GM18858 (cell line): Measurements from ENCODE around the gene ANKRD65.
"Not testable (repeated sequence)": the region's sequence is repeated elsewhere in the genome, so short reads cannot be mapped to it uniquely, and the experiment has no call there.

Experiments used
- ATAC-seq: cut with Tn5 transposase; IDR thresholded peaks from one replicate; pipeline ENCODE4 v1.9.1; 2021; ENCODE audit not compliant: unreplicated experiment

ANKRD65 gene

DNA sequence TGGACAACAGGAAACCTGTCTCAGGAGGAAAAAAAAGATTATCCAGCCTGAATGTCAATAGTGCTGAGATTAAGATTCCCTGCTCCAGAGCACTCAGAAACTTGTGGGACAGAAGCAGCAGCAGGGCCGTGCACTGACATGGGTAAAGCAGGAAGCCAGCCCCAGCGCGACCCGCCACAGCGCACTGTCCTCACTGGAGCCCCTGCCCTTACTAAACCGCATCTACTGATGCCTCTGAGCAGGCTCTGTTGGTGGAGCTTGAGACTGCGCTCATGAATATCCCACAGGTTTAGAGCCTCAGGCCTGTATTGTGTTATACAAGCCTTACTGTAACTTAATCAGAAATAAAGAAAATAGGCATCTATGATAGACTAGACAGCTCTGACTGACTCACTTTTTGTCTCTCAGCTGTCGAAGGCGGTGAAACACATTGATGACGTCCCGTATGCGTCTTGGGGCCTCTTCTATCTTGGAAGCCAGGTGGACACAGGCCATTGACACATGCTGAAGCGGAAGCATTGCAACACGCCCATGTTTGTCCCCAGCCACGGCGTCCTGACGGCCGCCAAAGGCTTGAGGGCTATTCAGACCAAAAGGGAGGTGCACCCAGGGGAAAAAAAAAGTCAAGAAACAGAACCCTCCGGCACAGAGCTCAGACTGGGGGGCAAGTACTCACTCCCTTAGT, 23.1 kb downstream of the ANKRD65 start:
- ATAC-seq: no peak

DNA sequence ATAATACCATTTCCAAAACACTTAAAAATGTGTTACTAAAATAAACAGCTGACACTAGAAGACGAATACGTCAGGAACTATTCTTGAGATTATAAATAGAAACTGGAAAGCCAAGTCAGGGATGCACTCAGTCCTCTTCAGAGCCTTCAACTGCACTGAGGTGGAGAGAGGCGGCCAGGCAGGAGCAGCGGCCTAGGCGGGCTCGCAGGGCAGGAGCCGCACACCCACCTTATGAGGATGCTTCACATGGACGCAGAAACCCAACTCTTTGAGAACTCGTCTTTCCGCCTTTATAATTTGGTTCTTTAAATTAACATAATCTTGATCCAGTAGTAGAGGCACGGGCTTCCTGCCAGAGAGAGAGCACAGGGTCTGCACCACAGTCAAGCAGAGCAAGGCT, 25.9 kb downstream of the ANKRD65 start:
- ATAC-seq: no peak

DNA sequence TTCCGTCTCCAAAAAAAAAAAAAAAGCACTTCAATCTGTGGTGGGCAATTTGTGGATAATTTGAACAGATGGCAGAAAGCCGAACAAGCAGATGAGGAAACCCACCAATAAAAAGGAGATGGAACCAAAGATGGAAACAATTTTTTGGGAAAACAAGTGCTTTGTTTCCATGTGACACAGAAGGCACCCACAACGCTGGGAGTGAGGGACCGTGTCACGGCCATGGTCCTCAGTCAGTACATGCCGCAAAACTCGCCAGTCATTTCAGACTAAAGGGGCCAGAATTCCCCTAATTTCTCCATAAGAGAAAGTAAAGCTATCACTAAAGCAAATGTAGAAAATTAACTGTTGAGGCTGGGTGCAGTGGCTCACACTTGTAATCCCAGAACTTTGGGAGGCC, 27.0 kb downstream of the ANKRD65 start:
- ATAC-seq: no peak

DNA sequence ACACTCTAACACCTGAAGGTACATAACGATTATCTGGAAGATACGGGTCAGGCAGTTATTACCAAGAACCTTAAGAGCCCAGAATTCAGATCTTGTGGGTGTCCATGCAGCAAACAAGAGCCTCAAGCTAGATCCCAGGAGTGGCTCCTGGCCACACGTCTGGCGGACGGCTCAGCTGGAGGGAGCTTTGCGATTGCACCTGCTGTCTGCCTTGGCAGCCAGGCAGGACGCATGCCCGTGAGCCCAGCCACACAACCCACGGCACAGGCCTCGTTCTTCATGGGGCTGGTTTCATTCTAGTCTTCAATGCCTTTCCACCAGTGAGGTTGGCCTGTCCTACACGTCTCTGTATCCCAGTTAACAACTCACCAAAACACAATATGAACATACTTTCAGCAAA, 27.6 kb downstream of the ANKRD65 start:
- ATAC-seq: no peak

DNA sequence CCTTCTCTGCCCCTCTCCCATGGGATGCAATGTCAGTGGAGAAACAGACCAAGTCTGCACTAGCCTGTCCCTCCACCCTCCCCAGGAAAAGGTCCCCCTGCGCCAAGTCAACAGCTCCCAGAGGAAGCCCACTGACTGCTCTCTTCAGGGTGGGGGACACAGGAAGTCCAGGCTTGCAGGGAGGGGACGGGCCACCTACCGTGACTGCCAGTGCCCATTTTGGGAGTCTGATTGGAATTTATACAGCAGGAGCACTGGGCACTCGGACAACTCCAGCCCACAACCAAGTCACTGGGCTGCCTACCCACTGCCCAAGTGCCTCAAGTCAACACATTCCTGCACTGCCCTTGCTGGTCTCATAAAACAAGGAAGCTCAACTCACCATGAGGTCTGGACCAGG, 28.1 kb downstream of the ANKRD65 start:
- ATAC-seq: no peak

DNA sequence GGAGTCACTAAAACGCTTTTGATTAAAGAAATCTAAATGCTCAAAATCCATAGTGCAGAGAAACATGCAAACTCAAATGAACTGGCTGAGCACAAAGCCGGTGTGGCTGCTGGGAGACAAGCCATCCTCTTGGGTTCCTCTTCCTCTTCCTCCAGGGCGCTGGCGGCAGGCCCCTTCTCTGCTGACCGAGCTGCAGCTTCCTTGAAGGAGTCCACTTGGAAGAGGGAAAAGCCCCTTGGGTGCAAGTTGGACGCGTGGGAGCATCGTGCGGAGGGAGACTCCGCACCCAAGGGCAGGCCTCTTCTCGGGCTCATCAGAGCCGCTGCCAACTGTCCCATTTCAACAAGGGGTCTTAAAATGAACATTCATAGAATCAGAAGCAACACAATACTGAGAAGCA, 29.9 kb downstream of the ANKRD65 start:
- ATAC-seq: no peak

DNA sequence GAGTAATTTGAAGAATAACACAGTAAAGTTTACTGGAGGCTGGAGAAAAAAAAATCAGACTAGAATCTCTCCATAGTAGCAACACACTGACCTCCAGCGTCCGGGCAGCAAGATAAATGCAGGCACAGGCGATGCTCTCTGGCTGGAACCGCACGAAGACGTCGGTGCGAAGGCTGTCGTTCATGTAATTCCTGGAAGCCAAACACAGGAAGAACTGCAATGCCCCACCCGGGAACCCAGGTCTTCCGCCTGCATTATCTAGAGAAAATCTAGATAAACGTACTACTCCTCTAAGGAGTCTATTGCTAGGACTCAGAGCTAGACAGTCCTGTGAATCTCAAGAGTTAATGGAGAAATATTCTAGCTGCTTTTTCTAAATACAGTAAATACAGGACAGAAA, 30.4 kb downstream of the ANKRD65 start:
- ATAC-seq: no peak

DNA sequence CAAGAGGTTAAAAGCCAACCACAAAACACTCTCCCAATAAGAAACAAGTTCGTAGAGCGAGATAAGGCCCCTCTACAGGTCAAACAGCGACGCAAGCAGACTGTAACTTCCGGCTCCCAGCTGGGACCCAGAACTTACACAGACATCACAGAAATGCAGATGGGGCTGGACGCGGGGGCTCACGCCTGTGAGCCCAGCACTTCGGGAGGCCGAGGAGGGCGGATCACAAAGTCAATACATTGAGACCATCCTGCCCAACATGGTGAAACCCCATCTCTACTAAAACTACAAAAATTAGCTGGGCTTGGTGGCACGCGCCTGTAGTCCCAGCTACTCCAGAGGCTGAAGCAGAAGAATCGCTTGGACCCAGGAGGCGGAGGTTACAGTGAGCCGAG, 33.0 kb downstream of the ANKRD65 start:
- no peak for ATAC-seq

DNA sequence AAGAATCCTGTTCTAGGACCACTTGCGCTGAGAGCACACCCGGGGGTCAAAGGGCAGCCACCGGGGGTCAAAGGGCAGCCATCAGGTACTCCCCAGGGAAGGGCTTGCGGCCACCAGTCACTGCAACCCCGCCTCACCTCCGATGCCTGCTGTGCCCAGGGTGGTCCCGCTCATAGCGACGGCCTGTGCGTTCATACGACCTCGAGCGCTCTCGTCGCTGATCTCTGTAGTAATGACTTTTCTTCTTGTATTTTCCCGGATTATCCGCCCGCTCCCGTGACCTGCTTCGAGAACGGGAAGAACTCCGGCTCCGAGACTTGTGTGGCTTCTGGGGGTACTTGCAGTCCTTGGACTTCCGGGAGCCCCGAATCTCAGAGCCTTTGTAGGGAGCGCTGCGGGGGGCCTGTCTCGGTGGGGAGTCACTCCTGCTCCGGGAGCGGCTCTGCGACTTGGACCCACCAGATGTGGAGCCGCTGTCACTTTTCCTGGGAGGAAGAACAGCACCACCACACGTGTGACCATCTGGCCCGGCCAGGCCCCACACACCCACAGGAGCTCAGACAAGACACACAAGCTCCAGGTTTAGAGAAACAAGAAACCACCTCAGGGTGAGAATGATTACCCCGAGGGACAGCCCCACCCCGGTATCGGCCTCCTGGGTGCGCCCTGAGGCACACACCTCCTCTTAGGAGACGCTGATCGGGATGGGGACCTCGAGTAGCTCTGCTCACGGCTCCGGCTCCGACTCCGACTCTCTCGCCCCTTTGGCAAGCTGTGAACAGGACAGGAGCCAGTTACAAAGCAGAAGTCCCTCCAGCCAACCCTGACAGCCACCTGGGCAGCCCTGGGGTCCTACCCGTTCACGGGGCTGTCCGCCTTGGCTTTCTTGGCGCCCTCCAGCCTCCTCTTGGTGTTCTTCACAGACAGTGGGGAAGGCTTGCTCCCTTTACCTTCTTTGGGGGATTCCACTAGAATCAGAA, 33.7 kb downstream of the ANKRD65 start:
- ATAC-seq: no peak

DNA sequence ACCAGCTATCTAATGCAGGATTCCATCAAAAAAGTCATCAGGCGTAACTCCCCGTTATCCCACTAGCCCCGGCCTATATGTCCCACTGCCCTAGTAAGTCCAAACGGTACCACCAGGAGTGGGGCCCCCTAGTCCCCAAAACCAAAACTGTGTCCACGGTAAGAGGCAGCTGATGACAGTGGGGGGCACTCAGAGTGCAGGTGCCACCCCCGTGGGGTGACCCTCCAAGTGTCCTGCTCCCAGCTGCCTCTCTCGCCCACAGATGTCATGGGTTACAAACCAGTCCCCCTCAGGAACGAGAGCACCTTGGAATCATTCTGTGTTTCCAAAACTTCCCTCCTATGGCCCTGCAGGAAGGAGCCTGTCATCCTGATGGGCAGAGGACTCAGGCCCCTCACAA, 35.1 kb downstream of the ANKRD65 start:
- ATAC-seq: no peak

DNA sequence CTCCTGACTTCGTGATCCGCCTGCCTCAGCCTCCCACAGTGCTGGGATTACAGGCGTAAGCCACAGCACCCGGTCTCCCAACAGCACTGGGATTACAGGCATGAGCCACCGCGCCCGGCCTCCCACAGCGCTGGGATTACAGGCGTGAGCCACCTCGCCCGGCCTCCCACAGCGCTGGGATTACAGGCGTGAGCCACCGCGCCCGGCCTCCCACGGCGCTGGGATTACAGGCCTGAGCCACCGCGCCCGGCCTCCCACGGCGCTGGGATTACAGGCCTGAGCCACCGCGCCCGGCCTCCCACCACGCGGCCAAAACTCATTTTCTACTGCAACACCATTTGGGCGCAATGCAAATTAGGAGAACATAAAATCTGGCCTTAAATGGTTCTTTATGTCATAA, 35.7 kb downstream of the ANKRD65 start:
- ATAC-seq: not testable (repeated sequence)

DNA sequence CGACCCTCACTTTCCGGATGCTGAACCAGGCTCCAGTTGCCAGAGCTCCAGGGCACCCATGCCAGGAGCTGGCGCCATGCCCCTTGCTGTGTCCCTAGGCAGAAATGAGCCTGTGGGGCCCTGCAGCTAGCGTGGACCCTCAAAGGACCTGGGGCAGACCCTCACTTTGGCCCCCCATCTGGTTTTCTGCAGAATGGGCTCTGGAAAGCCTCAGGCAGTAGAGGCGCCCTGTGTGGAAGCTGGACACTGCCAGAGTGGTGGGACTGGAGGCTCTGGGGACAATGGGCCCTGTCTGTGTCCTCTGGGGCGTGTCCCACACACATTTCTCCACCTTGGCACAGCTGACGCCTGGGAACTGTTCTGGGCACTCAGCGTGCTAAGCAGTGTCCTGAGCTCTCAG, 39.8 kb downstream of the ANKRD65 start:
- no peak for ATAC-seq

DNA sequence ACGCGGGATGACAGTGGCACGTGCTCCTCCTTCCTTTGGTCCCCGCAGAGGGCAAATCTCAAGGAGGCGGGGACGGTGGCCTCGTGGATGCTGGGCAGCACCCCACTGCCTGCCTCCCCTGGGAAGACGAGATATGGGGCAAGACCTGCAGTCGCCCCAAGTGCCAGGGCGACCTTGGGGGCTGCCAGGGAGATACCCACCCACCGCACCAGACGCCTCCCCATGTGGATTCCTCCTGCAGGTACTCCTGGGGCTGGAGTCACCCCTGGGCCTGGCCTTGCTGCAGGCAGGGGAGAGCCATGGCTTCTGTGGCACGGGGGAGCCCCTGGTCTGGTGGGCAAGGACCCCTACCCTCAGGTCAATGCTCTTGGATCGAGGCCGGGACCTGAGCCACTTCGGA, 40.2 kb downstream of the ANKRD65 start:
- no peak for ATAC-seq

DNA sequence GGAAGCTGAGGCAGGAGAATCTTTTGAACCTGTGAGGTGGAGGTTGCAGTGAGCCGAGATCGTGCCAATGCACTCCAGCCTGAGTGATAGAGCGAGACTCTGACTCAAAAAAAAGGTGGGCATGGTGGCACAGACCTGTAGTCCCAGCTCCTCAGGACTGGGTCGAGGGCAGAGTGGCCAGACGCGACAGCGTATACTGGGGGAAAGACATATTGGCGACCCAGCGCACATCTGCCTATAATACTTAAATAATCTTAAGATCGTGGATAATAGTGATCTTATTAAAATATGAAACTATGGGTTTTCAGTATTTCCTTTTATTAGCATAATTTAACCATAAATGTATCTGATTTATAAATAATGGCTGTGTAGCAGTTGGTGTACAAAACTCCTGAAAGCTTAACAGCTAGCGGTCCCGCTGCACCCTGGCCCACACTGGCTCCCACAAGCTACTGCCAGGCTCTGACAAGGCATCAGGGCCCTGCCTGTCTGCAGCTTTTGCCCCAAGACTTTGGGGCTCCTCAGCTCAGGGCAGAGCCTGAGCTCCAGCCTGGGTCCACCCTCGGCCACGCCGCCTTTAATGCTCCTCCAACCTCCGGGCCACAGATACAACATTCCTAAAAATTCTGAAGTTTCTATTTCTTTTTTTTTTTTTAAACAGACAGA, 43.4 kb downstream of the ANKRD65 start:
- no peak for ATAC-seq

DNA sequence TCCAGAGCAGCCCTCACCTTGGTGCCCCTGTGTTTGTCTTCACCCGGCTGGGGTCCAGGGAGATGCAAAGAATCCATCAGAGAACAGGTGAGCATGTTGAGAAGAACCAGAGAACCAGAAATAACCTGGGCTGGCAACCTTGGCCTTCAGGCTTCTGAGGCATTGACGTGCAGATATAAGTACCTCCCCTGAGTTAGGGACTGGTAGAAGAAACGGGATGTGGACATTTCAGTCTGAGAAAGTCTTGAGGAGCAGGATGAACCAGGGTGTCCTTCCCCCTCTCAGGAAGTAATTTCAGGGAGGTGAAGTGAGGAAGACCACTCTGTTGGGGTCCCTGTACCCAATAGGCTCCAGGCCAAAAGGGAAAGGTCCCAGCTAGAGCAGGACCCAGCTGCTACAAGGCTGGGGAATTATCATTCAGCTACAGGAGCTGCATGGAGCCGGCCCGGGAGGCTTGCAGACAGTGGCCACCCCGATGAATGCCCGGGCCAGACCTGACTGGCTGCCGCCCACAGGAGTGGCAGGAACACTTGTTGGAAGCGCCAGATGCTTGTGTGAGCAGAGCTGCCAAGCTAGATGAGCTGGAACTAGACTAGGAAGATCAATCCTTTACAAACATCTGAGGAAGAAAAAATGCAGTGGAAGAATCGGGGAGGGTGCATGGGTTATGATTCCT, 44.4 kb downstream of the ANKRD65 start:
- no peak for ATAC-seq

DNA sequence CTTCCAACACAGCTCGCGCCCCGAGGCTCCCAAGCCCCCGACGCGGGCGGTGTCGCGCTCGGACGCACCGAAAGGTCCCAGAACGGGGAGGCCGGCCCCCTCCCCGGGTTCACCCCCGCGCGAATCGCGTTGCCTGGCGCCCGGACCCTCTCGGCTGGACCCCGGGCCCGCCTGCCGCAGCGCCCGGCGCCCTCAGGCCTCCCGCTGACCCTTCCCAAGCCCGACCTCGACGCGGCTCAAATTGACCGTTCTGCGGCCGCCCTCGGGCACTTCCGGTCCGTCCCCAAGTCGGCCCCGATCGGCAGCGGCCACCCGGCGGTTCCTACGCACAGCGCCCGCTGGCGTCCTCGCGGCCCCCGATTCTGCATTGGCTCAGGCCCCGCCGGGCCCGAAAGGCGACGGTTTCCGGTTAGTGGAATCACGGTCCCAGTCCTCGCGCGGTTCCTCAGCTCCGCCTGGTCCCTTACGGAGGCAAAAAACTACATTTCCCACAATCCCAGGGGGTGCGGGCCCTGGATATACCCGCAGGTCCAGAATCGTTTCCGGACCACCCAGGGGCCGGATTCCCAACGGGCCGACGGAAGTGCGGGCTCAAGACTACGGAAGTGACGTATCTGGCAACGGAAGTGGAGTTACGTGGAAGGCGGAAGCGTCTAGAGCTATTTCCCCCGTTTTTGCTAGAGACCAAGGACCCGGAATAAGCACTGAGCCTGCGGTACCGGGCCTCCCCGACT, 46.0 kb downstream of the ANKRD65 start, which contains the start of gene AURKAIP1:
Gene AURKAIP1, minus strand, starts transcription at position 279 of the 734 bp plus-strand sequence. CDS start 451 bp downstream, outside the sequence.
- ATAC-seq: peak; percentile 74

DNA sequence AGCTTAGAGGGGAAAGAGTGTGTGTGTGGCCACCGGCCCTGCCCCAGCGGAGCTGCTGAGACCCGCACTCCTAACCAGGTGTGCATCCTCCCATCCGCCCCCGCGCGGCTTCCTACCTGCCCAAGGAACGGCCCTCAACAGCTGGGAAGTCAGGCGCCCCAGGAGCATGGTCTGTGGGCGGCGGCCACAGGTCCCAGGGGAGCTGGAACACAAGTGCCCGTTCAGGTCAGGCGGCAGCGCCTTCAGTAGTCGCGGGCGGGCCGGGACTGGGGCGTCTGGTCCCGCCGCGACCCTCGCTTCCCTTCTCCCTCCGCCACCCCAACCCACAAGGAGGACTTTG, 46.5 kb downstream of the ANKRD65 start:
- ATAC-seq: no peak

DNA sequence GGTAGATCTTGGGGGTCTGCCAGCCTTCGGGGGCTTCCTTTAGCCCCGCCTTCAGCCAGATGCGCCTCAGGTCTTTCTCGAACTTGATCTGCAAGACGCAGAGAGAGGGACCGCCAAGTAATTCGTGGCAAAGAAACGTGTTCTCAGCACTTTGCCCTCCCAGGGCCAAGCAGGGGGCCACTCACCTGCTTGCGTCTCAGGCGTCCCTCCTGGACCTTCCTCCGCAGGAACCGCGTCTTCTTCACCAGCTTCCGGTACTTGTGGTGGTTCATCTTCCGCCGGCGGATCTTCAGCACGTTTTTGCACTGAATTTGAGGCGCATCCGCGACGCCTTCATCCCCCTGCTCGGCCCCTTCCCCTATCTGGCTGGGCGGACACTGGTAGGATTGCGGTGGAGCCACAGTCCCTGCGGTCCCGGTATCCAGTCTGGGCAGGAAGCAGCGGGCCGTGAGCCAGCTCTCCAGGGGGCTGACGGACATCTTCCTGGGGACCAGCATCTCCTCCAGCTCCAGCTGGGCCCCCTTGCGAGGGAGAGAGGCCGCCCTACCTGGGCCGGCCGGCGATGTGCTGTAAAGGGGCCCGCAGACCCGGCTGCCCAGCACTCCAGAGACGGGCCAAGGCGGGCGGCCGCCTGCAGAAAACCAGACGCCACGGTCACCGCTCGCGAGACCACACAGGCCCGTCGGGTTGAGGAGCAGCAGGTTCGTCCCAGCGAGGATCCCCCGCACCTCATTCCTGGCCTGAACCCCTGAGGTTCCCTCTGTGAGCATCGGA, 47.1 kb downstream of the ANKRD65 start:
- no peak for ATAC-seq

DNA sequence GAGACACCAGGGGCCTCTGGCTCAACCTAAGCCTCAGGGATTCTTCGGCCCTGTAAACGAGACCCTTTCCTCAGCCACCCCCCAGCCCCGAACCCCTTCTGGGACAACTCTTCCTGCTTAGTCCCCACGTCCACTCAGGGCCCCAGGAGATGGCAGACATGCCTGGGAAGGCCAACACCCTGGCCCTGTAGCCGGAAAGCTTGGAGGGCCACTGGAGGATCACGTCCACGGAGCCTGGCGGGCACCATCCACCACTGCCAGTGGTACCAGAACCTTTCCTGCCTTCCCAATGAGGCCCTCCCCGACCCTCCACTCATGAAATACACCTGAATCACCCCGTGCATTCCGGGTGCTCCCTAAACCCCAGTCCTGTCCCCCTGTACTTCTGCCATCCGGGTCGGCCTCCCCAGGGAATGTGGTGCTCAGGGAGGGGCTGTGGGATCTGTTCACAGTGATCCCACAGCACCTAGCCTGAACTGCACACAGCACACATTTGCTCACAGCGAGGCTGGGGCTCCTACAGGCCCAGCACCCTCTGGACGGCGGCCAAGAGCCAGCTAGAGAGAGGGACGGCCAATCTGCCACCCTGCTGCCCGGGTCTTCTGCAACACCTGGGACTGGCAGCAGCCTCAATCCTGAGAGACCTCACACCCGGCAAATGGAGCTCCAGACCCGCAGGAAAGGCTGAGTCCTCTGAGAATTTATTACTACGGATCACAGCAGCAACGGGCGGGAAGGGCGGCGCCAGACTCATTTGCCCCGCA, 47.8 kb downstream of the ANKRD65 start:
- ATAC-seq: no peak
